Measurements from ENCODE around the gene ABR.
"Not testable (repeated sequence)": the region's sequence is repeated elsewhere in the genome, so short reads cannot be mapped to it uniquely, and the experiment has no call there.

ABR gene

GRCh38 chr17:1003972-1004768 is 175.6 kb downstream of the ABR start:
- no peak for DNase-seq

GRCh38 chr17:1003633-1003971 is 176.2 kb downstream of the ABR start:
- no peak for DNase-seq

GRCh38 chr17:1002771-1003555 is 176.8 kb downstream of the ABR start:
- no peak for DNase-seq

- DNase-seq: no peak
These were observed 177.4 kb downstream of the ABR start for GRCh38 chr17:1002412-1002753.

- DNase-seq: no peak
These were observed 178.0 kb downstream of the ABR start for GRCh38 chr17:1001640-1002411.

- no peak for DNase-seq
These were observed 179.0 kb downstream of the ABR start for GRCh38 chr17:1000597-1001461.

GRCh38 chr17:998111-998510 is 181.7 kb downstream of the ABR start:
- no peak for DNase-seq

- peak; percentile 96 for DNase-seq
These were observed 183.0 kb downstream of the ABR start, which contains the start of gene TIMM22 for GRCh38 chr17:996554-997344. TSS of gene TIMM22 (plus strand) at chr17:997129. CDS start at chr17:997143, 14 bp downstream.

GRCh38 chr17:995324-995723 is 184.5 kb downstream of the ABR start:
- DNase-seq: not testable (repeated sequence)

GRCh38 chr17:992933-993332 is 186.8 kb downstream of the ABR start:
- no peak for DNase-seq

- DNase-seq: no peak
These were observed 191.2 kb downstream of the ABR start for GRCh38 chr17:988561-988960.

- no peak for DNase-seq
These were observed 191.8 kb downstream of the ABR start for GRCh38 chr17:987931-988330.

GRCh38 chr17:986322-986929 is 193.4 kb downstream of the ABR start:
- DNase-seq: no peak

GRCh38 chr17:983921-984320 is 195.9 kb downstream of the ABR start:
- no peak for DNase-seq

- no peak for DNase-seq
These were observed 198.5 kb downstream of the ABR start for GRCh38 chr17:981292-981658.

- DNase-seq: peak; percentile 86
These were observed 199.1 kb downstream of the ABR start for GRCh38 chr17:980406-981291.

GRCh38 chr17:979539-980405 is 200.0 kb downstream of the ABR start, which contains the start of gene NXN:
TSS of gene NXN (minus strand) at chr17:979776.
- DNase-seq: peak; percentile 72

GRCh38 chr17:979212-979538 is 200.6 kb downstream of the ABR start:
- DNase-seq: no peak
